HG03457 (cell line): Measurements from ENCODE around the gene DAB2.
"Not testable (repeated sequence)": the region's sequence is repeated elsewhere in the genome, so short reads cannot be mapped to it uniquely, and the experiment has no call there.

ENCODE experiments used
- ATAC-seq: cut with Tn5 transposase; IDR thresholded peaks from one replicate; pipeline ENCODE4 v1.9.1; 2021; ENCODE audit warnings: moderate number of reproducible peaks; ENCODE audit not compliant: unreplicated experiment

Gene DAB2

DNA sequence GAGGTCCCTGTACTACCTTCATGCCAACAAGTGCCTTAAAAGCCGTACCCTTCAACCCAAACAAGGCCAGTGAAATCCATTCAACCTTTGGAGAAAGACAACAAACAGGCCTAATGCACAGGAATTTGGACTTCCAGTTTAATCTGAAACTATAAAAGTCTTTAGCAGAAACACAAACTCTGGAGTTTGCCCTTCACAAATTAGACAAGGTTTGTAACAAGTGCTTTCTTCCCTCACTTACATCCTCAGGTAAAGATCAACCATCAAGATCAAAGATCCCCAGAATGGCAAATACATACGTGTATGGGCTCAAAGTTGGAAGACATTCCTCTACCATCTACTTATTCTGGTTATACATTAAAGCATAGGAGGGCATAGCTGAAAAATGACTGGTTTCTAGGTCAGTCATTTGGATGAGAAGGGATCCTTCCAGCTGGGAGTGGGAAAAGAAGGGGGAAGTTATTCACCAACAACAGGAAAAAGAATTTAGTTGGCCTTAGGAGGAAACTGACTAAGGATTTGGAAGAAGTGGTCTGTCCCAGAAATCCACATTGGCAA, 2.0 kb downstream of the DAB2 start:
- ATAC-seq, result no peak

DNA sequence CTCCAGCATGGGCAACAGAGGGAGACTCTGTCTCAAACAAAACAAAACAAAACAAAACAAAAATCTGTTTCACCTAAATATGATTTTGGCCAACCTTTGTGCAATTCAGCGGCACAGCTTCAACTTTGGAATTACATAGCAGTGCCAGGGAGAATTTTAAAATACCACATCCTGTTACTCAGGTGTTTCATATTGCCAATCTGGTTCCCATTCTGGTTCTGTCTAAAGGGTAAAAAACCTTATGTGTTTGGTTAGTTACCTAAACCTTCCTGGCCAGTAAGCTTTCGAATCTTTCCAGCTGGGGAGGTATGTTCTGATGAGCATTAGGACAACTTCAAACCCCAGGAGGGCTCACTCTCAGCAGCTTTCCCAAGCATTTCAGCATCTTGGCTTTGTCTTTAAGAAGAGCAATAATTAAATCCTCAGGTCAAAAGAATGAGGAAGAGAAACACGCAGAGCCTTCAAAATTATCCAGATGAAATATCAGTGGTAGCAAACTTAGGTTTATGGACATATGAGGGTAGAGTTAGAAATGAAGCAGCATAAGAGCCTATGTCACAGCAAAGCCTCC, 2.7 kb downstream of the DAB2 start:
- no peak for ATAC-seq

DNA sequence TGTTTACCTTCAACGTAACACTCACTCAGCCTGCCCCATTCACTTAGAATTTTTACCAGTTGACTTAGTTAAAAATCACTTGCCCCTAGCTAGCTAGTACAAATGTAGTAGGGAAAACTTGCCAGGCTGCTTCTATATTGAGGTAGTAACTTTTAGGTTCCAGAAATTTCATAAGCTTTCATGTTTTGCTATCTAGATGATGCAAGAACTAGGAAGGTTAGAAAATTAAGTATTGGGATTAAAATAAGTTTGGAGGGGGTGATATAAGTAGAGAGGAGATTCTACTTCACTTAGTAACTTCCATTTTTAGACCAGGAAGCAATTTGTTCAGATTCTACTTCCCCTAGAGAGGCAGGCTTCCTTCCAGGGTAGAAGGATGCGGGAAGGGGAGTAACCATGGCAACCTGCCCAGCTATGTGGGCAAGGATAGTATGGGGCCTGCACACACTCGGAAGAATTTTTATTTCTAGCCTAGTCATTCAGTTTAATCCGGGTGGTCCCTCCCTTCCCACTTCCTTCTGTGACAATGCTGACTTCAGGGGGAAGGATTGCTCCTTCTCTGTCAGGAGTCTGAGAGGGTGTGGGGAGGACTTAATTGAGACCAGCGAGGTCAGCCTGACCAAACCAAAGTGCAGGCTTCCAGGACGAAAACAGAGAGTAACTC, 4.2 kb downstream of the DAB2 start:
- ATAC-seq, result no peak

DNA sequence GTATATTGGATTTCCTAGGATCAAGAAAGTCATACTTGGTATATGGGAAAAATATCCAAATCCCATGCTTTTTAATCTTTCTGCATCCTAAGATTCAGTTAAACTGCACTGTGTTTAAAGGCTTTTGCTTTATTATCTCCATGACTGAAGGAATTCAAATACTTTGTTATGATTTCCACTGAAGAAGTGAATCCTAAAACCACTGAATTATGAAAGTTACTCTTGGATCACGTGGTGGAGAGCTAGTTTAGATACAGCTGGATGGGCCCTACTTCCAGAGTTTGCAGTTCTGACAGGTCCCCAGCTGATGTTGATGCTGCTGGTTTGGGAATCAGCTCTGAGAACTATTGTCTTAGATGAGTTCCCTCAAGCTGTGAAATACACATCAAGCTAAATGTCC, 5.0 kb downstream of the DAB2 start:
- no peak for ATAC-seq

DNA sequence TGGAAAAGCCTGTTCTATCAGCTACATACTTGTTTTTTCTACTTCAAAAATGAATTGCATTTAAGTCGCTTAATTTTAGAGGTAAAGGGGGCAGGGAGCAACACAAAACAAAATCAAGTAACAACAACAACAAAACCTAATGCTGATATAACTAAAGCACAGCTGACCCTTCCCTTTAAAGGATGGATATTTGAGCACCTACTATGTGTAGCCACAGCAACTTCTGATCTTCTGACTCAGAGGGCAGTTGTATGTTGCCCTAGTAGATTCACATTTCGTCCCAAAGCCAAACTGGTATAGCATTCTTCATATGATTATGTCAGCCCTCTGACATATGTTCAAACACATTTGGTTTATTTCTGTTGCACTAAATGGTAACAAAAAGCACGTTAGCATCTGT, 6.8 kb downstream of the DAB2 start:
- ATAC-seq, result no peak

DNA sequence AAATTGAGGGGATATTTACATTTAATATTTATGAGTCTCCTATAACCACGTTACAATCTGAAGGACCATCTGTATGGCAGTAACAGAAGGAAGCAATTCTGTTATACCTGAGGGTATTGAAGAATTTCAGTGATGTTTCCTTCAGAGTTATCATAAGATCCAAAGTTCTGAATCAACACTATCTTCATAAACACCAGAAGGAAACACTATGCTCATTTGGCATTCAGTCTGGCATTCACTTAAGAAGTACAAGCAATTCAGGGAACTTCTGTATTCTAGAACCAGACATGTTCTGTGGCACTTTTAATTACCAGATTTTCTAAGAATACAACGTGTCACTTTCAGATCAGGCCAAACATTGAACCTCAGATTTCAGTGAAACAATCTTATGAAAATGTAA, 9.6 kb downstream of the DAB2 start:
- no peak for ATAC-seq

DNA sequence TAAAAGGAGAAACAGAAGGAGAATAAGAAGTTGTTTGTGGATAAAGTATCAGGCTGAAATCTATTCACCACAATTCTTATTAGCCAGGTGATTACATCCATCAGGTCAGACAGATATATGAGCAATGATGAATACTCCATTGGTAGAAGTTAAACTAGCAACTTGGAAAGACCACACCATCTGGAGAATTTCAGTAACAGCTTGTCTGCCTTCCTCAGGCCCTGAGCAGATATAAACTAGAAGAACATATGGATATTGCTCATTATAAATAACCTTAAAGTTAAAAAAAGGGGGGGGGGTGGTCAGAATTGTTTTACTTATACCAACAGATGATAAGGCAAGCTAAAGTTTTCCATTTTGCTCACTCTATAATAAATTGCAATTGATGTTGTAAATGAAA, 10.4 kb downstream of the DAB2 start:
- no peak for ATAC-seq

DNA sequence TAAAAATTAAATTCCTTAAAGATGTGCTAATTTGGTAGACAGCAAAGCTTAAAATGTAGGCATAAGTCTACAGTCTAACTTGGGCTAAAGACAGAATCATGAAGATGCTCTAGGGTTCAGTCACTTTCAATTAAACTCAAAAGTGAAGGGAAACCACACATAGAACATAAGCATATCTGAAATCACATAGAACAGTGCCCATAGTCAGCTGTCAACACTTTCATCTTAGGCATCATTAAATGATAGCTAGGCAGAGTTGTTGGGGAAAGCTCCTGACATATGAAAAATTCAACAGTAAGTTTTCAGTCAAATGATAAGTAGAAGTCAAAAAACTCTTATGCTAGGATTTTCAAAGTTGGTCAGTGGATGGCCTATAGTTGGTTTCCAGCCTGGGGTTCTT, 11.0 kb downstream of the DAB2 start:
- no peak for ATAC-seq

DNA sequence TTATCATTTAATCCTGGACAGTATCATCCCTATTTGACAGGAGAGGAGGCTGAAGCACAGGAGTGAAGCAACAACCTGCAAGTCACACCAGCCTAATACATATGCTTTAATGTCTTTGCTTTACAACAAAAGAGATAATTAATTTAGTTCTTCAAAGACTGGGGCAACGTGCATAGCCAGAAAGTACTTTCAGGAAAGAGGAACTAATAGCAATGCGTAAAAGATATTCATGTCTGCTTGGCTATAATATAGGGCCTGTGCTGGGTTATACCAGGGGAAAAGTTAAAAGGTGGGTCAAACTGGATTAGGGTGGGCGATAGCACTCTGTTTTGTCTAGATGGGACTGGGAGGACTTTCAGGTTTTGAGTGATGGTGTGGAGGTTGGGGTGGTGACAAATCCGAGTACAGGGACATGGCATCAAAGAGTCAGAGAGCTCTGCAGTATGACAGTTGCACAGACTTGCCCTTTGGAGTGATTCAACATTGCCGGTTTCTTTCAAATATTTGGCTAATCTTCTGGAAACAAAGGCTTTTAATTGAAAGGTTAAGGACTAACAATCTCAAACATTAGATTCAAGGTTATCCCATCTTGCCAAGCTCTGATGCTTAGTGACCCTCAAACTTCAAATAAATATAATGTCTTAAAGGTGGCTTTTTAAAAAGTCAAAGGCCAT, 11.9 kb downstream of the DAB2 start:
- no peak for ATAC-seq

DNA sequence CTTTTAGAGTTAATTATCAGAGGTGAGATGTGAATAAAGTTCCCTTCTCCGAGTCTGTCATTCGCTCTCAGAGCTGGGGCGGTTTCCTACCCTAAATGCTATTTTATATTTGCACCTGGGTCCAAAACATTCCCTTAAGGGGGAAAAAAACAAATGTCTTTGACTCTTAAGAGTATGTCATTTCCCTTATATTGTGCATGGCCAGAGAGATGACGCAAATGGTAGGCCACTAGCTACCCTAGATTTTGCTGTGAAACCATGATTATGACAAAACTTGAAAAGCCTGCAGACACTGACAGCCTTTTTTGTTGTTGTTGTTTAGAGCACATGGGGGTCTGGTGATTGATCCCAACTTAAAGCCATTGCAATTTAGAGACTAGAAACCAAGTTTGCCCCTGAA, 12.8 kb downstream of the DAB2 start:
- no peak for ATAC-seq

DNA sequence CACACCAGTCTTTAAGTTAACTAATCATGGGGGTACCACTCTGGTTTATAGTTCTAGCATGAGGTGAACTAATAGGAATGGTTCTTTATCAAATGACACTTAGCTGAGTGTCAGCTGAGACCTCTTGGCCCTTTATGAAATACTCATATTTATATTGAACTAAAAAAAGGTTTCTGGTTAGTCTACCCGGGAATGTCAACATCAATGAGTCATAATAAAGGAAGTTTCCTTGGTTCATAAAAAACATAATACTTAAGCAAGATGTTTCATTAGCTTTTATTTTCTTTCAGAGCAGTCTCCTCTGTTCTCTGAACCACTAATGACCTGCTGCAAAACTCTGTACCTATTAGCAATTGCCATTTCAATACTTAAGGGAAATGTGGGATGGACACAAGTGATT, 13.7 kb downstream of the DAB2 start:
- ATAC-seq, result no peak

DNA sequence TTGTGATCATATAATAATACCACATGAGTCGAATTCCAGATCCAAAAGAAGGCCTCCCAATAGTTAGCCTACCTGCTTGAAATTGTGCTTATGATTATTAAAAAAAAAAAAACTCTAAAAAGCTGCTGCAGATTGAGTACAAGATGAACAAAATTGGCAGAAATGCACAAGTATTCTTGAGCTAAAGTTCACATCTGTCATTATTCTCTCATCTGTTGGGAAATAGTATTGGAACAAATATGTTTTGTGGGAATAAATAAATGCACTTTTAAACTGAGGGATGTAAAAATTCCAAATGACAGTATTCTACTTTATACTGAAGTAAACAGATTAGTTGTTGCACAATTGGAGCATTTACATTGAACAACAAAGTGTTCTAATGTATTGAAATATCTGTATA, 15.7 kb downstream of the DAB2 start:
- no peak for ATAC-seq

DNA sequence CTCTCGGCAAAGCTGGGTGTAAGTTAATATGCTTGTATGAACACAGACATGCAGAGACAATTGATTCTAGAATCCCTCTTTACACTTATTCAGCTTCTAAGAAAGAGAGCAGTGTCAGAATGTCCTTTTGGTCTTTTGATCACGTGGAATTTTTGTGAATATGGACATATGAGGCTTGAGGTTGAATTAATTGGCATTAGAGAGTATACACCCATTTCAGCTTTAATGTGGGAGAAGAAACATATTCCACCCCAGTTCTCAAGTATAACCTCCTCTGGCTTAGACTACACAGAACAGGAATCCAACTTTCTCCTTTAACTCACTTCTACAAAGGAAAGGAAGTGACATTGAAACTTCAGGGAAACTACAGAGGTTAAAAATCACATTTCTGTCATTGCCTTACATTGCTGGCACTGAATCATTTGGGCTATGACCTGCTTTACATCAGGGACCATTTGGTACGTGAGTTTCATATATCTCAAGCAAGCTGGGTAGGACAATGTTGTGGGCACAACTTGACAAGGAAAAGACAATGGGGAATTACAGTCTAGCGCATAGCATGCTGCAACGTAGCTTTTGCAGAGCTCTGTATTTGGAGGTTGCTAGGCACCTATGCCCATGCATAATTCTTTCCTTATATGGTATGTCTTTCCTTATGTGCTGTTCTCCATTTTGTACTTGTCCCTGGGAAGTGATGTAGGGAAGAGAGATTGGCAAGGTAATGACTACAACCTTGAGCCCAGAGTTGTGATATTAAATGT, 19.5 kb downstream of the DAB2 start:
- ATAC-seq, result no peak

DNA sequence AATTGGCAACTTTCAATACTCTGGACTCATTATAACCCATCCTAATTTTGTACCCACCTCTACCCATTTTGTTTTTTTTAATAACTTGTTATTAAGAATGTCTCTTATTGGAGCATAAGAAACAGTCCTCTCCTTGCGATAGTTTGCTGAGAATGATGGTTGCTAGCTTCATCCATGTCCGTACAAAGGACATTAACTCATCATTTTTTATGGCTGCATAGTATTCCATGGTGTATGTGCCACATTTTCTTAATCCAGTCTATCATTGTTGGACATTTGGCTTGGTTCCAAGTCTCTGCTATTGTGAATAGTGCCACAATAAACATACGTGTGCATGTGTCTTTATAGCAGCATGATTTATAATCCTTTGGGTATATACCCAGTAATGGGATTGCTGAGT, 21.0 kb downstream of the DAB2 start:
- ATAC-seq, result not testable (repeated sequence)

DNA sequence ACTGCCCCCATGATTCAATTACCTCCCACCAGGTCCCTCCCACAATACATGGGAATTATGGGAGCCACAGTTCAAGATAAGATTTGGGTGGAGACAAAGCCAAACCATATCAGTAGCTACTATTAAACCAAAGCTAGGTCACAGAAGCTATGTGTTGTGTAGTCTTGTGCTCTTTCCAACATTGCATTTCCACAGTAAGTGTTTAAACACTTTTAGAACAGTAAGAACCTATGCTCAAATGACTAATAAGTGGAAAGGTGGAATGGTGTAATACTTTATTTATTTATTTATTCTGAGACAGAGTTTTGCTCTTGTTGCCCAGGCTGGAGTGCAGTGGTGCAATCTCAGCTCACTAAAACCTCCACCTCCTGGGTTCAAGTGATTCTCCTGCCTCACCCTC, 22.6 kb downstream of the DAB2 start:
- ATAC-seq, result not testable (repeated sequence)

DNA sequence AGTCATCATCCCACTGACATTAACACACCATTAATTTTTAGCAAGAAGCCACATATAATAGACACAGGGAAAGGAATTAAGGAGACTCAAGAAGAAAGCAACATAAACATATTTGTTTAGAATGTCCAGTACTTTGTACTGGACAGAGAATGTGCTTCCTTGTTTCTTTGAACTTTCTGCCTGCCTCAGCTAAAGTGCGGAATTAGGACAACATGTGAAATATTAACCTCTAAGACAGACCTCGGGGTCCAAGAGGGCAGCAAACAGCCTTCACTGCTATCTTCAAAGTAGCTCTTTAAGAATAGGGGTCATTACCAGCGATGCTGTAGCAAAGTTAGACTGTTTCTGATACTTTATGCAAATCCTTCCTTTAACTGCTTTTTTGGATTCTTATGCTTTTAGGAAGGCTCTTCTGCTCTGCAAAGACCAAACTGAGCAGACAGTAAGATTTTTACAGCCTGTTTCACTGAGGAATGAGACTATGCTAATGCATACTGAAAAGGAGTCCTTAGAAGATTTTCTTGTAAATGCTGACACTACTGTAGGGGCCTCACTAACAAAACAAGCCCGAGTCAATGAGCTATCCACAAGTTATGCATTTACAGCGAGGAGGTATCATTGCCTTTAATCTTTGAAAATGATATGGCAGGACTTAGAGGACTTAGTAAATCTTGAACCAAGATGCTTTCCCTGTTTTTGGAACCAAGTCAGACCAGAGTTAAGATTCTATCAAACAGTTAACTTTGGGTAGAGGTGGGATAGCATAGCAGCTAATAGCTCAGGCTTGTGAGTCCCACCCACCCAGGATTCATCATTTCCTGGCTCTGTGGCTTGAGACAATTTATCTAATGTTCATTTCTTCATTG, 23.8 kb downstream of the DAB2 start:
- no peak for ATAC-seq

DNA sequence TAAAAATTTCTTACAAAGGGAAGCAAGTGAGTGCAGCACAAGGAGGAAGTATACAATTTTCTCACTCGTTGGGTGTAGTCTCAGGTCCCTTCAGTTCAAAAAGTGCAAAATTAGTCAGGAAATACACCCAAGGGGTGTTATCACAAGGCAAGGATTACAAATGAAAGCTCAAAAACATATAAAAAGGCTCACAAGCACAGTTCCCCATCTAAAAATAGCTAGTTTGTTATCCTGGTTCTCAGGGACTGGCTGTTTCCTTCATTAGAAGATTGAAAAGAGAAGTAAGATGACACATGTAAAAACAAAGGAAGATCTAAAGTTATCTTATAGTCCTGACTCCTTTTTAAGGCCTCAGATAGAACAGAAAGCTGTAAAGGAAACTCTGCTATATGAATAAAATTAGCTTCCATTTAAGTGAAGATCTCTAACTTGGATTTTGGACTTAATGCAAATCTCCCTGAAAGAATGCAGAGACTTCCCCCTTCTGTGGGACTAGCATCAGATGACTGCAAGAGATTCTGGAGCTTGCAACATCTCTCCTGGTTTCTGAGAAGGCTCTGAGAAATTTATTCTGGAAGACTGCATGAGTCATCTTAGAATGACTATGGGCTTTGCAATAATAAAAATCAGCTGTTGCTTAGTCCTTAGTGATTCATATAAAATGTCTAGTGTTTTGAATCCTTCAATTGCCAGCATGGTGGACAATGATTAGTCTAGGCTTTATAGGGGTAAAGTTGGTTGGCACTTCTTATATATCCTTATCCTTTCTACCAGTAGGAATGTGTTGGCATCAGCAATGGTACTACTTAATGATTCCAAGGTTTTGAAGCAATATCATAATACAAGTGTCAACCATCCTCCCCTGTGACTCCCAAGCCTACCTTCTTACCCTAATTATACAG, 25.4 kb downstream of the DAB2 start:
- no peak for ATAC-seq

DNA sequence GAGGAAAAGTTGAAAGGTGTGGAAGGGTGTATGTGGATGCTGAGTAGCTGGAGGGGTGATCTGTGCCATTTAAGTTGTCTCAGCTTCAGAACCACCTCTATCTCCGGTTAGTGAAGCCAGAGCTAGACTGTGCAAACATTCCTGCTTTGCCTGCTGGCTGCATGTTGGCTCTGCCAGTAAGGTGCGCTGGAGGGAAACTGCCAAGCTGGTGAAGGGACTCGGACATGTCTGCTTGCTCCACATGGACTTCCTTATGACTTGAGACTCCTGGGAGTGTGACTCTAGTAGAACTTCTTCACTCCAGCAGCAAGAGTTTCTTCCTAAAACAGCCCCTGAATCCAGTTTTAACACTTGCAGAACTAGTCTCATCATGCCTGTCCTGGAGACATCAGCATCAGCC, 27.9 kb downstream of the DAB2 start:
- no peak for ATAC-seq

DNA sequence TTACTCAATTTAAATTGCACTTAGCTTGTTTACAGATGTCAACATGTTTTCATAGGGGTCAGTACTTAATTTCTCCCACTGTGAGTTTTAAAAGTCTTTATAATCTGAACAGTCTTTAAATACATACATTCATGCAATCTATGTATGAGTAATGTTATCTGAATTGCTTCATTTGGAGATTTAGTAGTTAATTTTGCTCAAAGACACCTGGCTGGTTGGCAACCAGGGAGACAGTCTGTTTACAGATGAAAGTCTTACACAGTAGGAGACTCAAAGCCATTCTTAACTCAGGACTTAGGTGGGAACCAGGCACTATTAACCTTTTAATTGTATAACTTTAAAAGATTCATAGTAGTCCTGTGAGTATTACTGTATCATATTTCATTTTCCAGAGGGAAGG, 29.3 kb downstream of the DAB2 start:
- no peak for ATAC-seq

DNA sequence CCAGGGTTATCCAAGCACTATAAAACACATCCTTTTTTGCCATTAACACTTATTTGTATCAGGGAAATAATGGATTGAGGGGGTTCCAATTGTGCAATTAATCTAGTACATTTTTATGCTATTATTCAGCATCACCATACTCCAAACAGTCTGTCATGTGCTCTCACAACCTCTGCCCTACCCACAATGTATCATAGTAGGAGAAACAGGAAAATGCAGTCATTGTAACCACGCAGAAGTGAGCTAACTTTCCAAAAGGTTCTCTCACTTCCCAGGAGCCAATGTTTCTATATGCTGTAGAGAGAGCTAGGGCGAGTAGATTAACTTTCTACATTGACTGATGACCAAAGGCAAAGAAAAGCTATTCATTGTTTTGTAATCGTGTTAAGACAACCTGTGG, 29.8 kb downstream of the DAB2 start:
- no peak for ATAC-seq
